Putamen (tissue), 1 donor: ENCODE data around the gene IFT52.

ENCODE experiments used
- DNase-seq: peaks from one replicate; pipeline ENCODE4 v3.0.0-alpha.2; 2016; ENCODE audit warnings: low spot score

The IFT52 gene

DNA sequence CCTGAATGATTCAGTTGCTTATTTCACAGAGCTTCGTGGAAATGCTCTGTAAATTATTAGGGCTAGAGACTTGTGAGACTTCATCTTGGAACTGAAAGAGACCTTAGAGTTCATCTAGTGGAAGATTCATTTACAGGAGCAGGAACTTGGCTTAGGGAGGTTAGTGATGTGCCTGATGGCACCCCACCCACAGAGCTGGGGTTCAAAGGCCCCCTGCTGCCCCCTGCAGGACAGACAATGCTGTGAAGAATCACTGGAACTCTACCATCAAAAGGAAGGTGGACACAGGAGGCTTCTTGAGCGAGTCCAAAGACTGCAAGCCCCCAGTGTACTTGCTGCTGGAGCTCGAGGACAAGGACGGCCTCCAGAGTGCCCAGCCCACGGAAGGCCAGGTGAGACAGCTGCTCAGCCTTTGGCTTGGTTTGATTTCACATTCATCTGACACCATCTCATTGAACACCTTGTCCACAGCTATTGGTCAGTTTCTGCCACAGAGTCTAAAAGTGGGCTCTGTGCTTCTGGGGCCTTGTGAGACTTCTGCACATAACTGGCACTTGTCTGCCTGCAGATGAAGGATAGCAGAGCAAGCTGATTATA lies 101.3 kb downstream of the IFT52 start:
- DNase-seq = no peak

DNA sequence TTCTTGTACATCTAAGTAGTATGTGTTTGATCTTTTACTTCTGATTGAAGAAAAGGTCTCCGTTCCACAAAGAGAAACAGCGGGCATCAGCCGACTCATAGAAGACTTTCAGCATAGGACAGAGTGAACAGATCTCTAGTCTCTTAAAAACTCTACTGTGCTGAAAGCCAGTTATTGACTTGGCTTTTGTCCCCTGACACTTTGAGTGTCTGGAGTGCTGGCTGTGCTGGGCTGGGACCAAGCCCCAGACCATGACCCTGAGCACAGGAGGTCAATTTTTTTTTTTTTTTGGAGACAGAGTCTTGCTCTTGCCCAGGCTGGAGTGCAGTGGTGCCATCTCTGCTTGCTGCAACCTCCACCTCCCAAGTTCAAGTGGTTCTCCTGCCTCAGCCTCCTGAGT lies 104.0 kb downstream of the IFT52 start:
- DNase-seq = no peak

DNA sequence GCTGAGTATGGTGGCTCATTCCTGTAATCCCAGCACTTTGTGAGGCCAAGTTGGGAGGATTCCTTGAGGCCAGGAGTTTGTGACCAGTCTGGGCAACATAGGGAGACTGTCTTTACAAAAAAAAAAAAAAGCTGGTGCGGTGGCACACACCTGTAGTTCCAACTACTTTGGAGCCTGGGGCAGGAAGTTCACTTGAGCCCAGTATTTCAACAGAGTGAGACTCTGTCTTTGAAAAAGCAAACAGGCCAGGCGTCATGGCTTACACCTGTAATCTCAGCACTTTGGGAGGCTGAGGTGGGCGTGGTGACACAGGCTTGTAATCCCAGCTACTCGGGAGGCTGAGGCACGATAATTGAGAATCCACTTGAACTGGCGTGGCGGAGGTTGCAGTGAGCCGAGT lies 104.8 kb downstream of the IFT52 start:
- DNase-seq = no peak
